GM10248 (cell line): ENCODE results near the gene ZBED4.
A peak's percentile ranks its signal among the peaks of the same experiment; 100 is the strongest.

Experiments
- CTCF ChIA-PET: fragments of 300-600 bp; sonication (Branson Sonifier 250); formaldehyde crosslinking; extraction: SDS; loops from one replicate; lab custom pipeline; 2021; ENCODE audit warnings: antibody characterized with exemption; lab: Yijun Ruan, JAX
- POLR2A ChIA-PET: fragments of 350-650 bp; sonication (Branson Sonifier 250); formaldehyde crosslinking; extraction: SDS; loops from one replicate; lab custom pipeline; 2020; ENCODE audit warnings: antibody characterized with exemption; lab: Yijun Ruan, JAX
- DNase-seq: peaks from one replicate; pipeline ENCODE4 v3.0.0; 2012; ENCODE audit errors: extremely low spot score
- CTCF ChIP-seq: IDR thresholded peaks from 2 replicates; pipeline ENCODE4 v1.5.1; 2012; ENCODE audit warnings: mild to moderate bottlenecking, low read depth; ENCODE audit errors: extremely low read depth, missing control alignments, control extremely low read depth

ZBED4 gene

GRCh38 chr22:49929994-49930575, 76.4 kb downstream of the ZBED4 start:
- DNase-seq, result no peak
- TF ChIP-seq CTCF, result no peak
- ChIA-PET CTCF (interaction anchor here (0.9 to 5.3 kb wide), 33 partner anchors 10 to 285 kb away, joined by 3 to 90 read pairs (median 6); partner anchors contain the start of gene IL17REL), POLR2A (no interaction called here)

- POLR2A ChIA-PET, result interaction anchor here (0.5 to 1.1 kb wide), 3 partner anchors 31 to 173 kb away, joined by 3 to 9 read pairs (median 7); no protein-coding TSS in a partner anchor
- DNase-seq, result peak; percentile 63
- peak; percentile 80 for TF ChIP-seq CTCF
- CTCF ChIA-PET, result interaction anchor here (0.8 to 5.3 kb wide), 40 partner anchors 9 to 311 kb away, joined by 3 to 90 read pairs (median 5); partner anchors contain the start of genes ALG12, CRELD2 and IL17REL
Measured at GRCh38 chr22:49930596-49931412, 77.2 kb downstream of the ZBED4 start.

GRCh38 chr22:49933236-49934159, 79.9 kb downstream of the ZBED4 start:
- CTCF ChIA-PET, result interaction anchor here (0.9 to 5.3 kb wide), 3 partner anchors 14 to 98 kb away, joined by 3 to 90 read pairs (median 4); no protein-coding TSS in a partner anchor
- no peak for TF ChIP-seq CTCF
- no peak for DNase-seq
- POLR2A ChIA-PET, result no interaction called here

GRCh38 chr22:49934160-49934890, 80.7 kb downstream of the ZBED4 start:
- DNase-seq, result no peak
- CTCF ChIA-PET, result interaction anchor here (5.3 kb wide), 1 partner anchor 97 kb away, joined by 90 read pairs; no protein-coding TSS in a partner anchor
- POLR2A ChIA-PET, result no interaction called here
- TF ChIP-seq CTCF, result no peak

GRCh38 chr22:49934891-49935557, 81.4 kb downstream of the ZBED4 start:
- ChIA-PET POLR2A (no interaction called here), CTCF (no interaction called here)
- DNase-seq, result peak; percentile 79
- TF ChIP-seq CTCF, result no peak
